Liver (tissue), 9 donors: ENCODE results near the gene KMT2D. TPM values are rescaled to one million over a fixed set of nuclear protein-coding genes. Genes with fewer than 3 reads are reported as not detected.

ENCODE experiments used
- DNase-seq: peaks from one replicate; pipeline ENCODE4 v3.0.0-alpha.2; 2017; ENCODE audit warnings: low spot score
- H3K27ac ChIP-seq, 2 donors: one replicate each; pipeline ENCODE4 v1.7.0; 2013; ENCODE audit warnings: inconsistent platforms in 2 of 2, low read length in 2 of 2, control low read depth in 1 of 2, low read depth in 1 of 2, mild to moderate bottlenecking in 1 of 2
- H3K27me3 ChIP-seq, 4 donors: one replicate each; pipeline versions ENCODE4 v1.6.1 to v1.7.0; 2013; ENCODE audit warnings: low read length in 3 of 4, inconsistent platforms in 1 of 4, mild to moderate bottlenecking in 1 of 4, moderate library complexity in 1 of 4; ENCODE audit not compliant: control insufficient read depth in 4 of 4, insufficient read depth in 4 of 4
- H3K36me3 ChIP-seq, 4 donors: one replicate each; pipeline versions ENCODE4 v1.6.1 to v1.7.0; 2013; ENCODE audit warnings: low read length in 3 of 4, mild to moderate bottlenecking in 3 of 4, low read depth in 1 of 4, moderate library complexity in 1 of 4; ENCODE audit not compliant: control insufficient read depth in 4 of 4, insufficient read depth in 3 of 4
- H3K4me1 ChIP-seq, 4 donors: one replicate each; pipeline versions ENCODE4 v1.6.1 to v1.7.0; 2013; ENCODE audit warnings: low read length in 3 of 4, mild to moderate bottlenecking in 3 of 4, moderate library complexity in 1 of 4; ENCODE audit not compliant: control insufficient read depth in 4 of 4, insufficient read depth in 4 of 4
- H3K4me3 ChIP-seq, 3 donors: one replicate each; pipeline versions ENCODE4 v1.6.1 to v1.7.0; 2013; ENCODE audit warnings: low read length in 3 of 3, control low read depth in 1 of 3, low read depth in 1 of 3, mild to moderate bottlenecking in 1 of 3
- H3K9ac ChIP-seq, 2 donors: one replicate each; pipeline ENCODE4 v1.7.0; 2013; ENCODE audit warnings: low read length in 2 of 2, mild to moderate bottlenecking in 2 of 2, moderate library complexity in 2 of 2, control low read depth in 1 of 2, low read depth in 1 of 2
- H3K9me3 ChIP-seq, 4 donors: one replicate each; pipeline versions ENCODE4 v1.6.1 to v1.7.0; 2013; ENCODE audit warnings: low read length in 3 of 4; ENCODE audit not compliant: control insufficient read depth in 4 of 4
- ATF3 ChIP-seq: IDR thresholded peaks from 2 replicates; pipeline ENCODE4 v1.6.1; 2016; ENCODE audit warnings: antibody characterized with exemption
- CTCF ChIP-seq: fragments of 150-350 bp; IDR thresholded peaks from 2 replicates; pipeline ENCODE4 v1.5.1; 2017; ENCODE audit warnings: improper control_type of control experiment, low read depth, low read length; ENCODE audit not compliant: missing input control
- EGR1 ChIP-seq, 2 donors: IDR thresholded peaks; 2 replicates each; pipeline ENCODE4 v1.6.1; 2016 to 2018; ENCODE audit warnings: antibody characterized with exemption in 2 of 2, low read depth in 2 of 2
- FOXA1 ChIP-seq: IDR thresholded peaks from 2 replicates; pipeline ENCODE4 v1.6.1; 2016; ENCODE audit warnings: antibody characterized with exemption
- HNF4A ChIP-seq, 2 donors: conservative IDR thresholded peaks; 2 replicates each; pipeline ENCODE4 v1.6.1; 2016; ENCODE audit warnings: antibody characterized with exemption in 2 of 2, mild to moderate bottlenecking in 2 of 2
- HNF4G ChIP-seq: IDR thresholded peaks from 2 replicates; pipeline ENCODE4 v1.6.1; 2016; ENCODE audit warnings: antibody characterized with exemption
- JUND ChIP-seq, 2 donors: IDR thresholded peaks; 2 replicates each; pipeline ENCODE4 v1.6.1; 2016; ENCODE audit warnings: antibody characterized with exemption in 2 of 2
- NR2F2 ChIP-seq: IDR thresholded peaks from 2 replicates; pipeline ENCODE4 v1.6.1; 2016; ENCODE audit warnings: antibody characterized with exemption
- RAD21 ChIP-seq, 2 donors: IDR thresholded peaks; 2 replicates each; pipeline ENCODE4 v1.6.1; 2016; ENCODE audit warnings: antibody characterized with exemption in 2 of 2, mild to moderate bottlenecking in 2 of 2
- RXRA ChIP-seq, 2 donors: IDR thresholded peaks; 2 replicates each; pipeline ENCODE4 v1.6.1; 2017 to 2018; ENCODE audit warnings: antibody characterized with exemption in 2 of 2, mild to moderate bottlenecking in 1 of 2
- SP1 ChIP-seq: IDR thresholded peaks from 2 replicates; pipeline ENCODE4 v1.6.1; 2018; ENCODE audit warnings: antibody characterized with exemption, mild to moderate bottlenecking
- TAF1 ChIP-seq: conservative IDR thresholded peaks from 2 replicates; pipeline ENCODE4 v1.6.1; 2016; ENCODE audit warnings: antibody characterized with exemption, mild to moderate bottlenecking
- ZBTB33 ChIP-seq: IDR thresholded peaks from 2 replicates; pipeline ENCODE4 v1.6.1; 2016; ENCODE audit warnings: antibody characterized with exemption
- WGBS: extraction: QIAGEN DNeasy Blood & Tissue Kit; methylation state at CpG from one replicate; pipeline ENCODE4 v1.1.7; 2013; 5-methylcytosine and 5-hydroxymethylcytosine counted together
- polyA plus RNA-seq, 2 donors: library from polyadenylated mRNA; stranded (reverse) in 1 of 2; unstranded in 1 of 2; fragments of 200-250 nt in 1 of 2; fragments of >200 nt in 1 of 2; fragmentation: Nextera tagmentation in 1 of 2; extraction: Ambion mirVana in 1 of 2; gene quantifications; one replicate each; pipeline versions ENCODE4 v1.2.1 to v1.2.3, GENCODE V29; 2013 to 2015
- total RNA-seq, 2 donors: library from RNA; depleted of rRNA; stranded (reverse); fragments of >200 nt; gene quantifications; one replicate each; pipeline ENCODE4 v1.2.3, GENCODE V29; 2014
- TF ChIP-seq, protein P1 (sequence below): IDR thresholded peaks from 2 replicates; pipeline ENCODE4 v1.6.1; 2016; ENCODE audit warnings: antibody characterized with exemption
- TF ChIP-seq, protein P2 (sequence below): IDR thresholded peaks from 2 replicates; pipeline ENCODE4 v1.6.1; 2016; ENCODE audit warnings: antibody characterized with exemption, mild to moderate bottlenecking
- donor health status: healthy.
- donor health status: healthy.
- donor health status: healthy.
- donor health status: healthy.
- donor health status: healthy.

KMT2D gene
- total and polyA plus RNA-seq, 4 donors = 4.5 to 53.8 (median 25.0) TPM

DNA sequence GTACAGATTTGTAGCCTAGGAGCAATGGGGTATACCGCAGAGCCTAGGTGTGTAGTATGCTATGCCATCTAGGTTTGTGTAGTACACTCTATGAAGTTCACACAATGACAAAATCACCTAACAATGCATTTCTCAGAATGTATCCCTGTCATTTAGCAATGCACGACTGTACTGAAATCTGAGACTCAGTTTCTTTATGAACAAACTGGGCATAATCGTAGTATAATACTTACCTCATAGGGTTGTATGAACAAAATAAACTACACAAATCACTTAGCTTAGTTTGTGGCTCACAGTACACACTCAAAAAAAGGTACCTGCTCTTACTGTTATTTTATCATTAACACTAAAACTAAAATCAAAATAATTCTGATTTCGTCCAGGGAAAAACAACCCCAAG is 35.1 kb downstream of the KMT2D start (continued):
- no peak for TF ChIP-seq TAF1
- TF ChIP-seq EGR1 (IDR thresholded peaks at IDR 0.05; ENCODE audit: low read depth in 2 of 2) = no peak
- no peak for TF ChIP-seq JUND (IDR thresholded peaks at IDR 0.05)
- TF ChIP-seq NR2F2 = no peak
- TF ChIP-seq SP1 = no peak
- TF ChIP-seq CTCF = no peak
- TF ChIP-seq RAD21 (IDR thresholded peaks at IDR 0.05) = no peak

DNA sequence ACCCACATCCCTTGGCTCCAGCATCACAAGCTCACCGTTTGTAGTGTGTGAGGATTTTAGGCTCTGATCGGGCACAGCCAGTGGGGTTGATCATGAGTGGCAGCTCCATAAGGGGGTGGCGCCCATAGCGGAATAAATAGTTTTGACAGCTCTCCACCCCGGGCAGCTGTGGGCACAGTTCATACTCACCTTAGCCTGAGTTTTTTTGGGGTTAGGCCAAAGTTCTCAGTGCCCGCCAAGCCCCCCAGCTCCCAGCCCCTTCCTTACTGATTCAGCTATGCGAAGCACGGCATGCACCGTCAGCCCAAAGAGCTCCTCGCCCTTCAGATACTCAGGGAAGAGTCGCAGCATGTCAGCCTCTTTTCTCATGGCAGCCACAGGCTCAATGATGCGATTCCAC is 36.1 kb downstream of the KMT2D start:
- peaks cover 21 to 80% (median 65%) of the 10 kb centered on the region in 4 donors for H3K36me3 ChIP-seq
- no peaks in the 10 kb centered on the region for H3K4me1 ChIP-seq
- no peak for TF ChIP-seq CTCF
- TF ChIP-seq, protein P1, sequence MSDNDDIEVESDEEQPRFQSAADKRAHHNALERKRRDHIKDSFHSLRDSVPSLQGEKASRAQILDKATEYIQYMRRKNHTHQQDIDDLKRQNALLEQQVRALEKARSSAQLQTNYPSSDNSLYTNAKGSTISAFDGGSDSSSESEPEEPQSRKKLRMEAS = no peak
- TF ChIP-seq HNF4A (conservative IDR thresholded peaks at IDR 0.05) = no peak
- H3K27ac ChIP-seq = no peak overlapping the region
- no peaks in the 10 kb centered on the region for H3K27me3 ChIP-seq
- no peak overlapping the region for H3K9ac ChIP-seq
- H3K4me3 ChIP-seq = no peak overlapping the region
- WGBS = 97% methylated on average over 12 of the region's 12 CpGs
- DNase-seq = no peak
- no peaks in the 10 kb centered on the region for H3K9me3 ChIP-seq

GRCh38 chr12:49023812-49024211 is 36.8 kb downstream of the KMT2D start:
- 97% methylated on average over 2 of the region's 2 CpGs for WGBS
- H3K9me3 ChIP-seq = no peaks in the 10 kb centered on the region
- no peaks in the 10 kb centered on the region for H3K27me3 ChIP-seq
- H3K27ac ChIP-seq = no peak overlapping the region
- TF ChIP-seq, protein P1 = no peak
- TF ChIP-seq TAF1 = no peak
- TF ChIP-seq RXRA (IDR thresholded peaks at IDR 0.05) = no peak
- TF ChIP-seq HNF4G = no peak
- TF ChIP-seq, protein P2, sequence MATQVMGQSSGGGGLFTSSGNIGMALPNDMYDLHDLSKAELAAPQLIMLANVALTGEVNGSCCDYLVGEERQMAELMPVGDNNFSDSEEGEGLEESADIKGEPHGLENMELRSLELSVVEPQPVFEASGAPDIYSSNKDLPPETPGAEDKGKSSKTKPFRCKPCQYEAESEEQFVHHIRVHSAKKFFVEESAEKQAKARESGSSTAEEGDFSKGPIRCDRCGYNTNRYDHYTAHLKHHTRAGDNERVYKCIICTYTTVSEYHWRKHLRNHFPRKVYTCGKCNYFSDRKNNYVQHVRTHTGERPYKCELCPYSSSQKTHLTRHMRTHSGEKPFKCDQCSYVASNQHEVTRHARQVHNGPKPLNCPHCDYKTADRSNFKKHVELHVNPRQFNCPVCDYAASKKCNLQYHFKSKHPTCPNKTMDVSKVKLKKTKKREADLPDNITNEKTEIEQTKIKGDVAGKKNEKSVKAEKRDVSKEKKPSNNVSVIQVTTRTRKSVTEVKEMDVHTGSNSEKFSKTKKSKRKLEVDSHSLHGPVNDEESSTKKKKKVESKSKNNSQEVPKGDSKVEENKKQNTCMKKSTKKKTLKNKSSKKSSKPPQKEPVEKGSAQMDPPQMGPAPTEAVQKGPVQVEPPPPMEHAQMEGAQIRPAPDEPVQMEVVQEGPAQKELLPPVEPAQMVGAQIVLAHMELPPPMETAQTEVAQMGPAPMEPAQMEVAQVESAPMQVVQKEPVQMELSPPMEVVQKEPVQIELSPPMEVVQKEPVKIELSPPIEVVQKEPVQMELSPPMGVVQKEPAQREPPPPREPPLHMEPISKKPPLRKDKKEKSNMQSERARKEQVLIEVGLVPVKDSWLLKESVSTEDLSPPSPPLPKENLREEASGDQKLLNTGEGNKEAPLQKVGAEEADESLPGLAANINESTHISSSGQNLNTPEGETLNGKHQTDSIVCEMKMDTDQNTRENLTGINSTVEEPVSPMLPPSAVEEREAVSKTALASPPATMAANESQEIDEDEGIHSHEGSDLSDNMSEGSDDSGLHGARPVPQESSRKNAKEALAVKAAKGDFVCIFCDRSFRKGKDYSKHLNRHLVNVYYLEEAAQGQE = no peak
- no peak for TF ChIP-seq ZBTB33
- TF ChIP-seq FOXA1 = no peak
- TF ChIP-seq ATF3 = no peak
- H3K4me1 ChIP-seq = peaks cover 0 to 2% (median 0%) of the 10 kb centered on the region in 4 donors
- peaks cover 21 to 73% (median 59%) of the 10 kb centered on the region in 4 donors for H3K36me3 ChIP-seq
- H3K4me3 ChIP-seq = no peak overlapping the region
- no peak overlapping the region for H3K9ac ChIP-seq
- no peak for DNase-seq
